Central memory CD4-positive, alpha-beta T cell (primary cell): ENCODE results near the gene CDKN2B.

Experiments
- DNase-seq: peaks from one replicate; pipeline ENCODE4 v3.0.0; 2022

Gene CDKN2B

DNA sequence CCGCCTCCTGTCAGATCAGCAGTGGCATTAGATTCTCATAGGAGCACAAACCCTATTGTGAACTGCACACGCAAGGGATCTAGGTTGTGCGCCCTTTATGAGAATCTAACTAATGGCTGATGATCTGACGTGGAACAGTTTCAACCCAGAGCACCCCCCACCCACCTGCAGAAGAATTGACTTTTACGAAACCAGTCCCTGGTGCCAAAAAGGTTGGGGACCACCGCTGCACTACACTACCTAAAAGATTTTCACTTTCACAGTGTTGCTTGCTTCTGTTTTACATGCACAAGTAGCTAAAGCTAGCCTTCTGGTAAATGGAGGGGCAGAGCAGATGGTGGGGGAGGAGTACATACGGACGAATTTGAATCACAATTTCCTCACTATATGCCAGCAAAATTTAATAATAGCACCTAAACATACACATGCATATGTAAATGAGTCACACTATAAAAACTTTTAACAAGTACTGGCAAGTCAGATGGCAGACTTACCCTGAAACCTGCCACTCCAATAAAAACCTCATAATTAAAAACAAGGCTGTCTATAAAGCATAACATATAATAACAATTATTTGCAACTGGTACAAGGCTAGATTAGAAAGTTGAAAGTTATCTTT lies 24.0 kb upstream of the CDKN2B start:
- DNase-seq: no peak

DNA sequence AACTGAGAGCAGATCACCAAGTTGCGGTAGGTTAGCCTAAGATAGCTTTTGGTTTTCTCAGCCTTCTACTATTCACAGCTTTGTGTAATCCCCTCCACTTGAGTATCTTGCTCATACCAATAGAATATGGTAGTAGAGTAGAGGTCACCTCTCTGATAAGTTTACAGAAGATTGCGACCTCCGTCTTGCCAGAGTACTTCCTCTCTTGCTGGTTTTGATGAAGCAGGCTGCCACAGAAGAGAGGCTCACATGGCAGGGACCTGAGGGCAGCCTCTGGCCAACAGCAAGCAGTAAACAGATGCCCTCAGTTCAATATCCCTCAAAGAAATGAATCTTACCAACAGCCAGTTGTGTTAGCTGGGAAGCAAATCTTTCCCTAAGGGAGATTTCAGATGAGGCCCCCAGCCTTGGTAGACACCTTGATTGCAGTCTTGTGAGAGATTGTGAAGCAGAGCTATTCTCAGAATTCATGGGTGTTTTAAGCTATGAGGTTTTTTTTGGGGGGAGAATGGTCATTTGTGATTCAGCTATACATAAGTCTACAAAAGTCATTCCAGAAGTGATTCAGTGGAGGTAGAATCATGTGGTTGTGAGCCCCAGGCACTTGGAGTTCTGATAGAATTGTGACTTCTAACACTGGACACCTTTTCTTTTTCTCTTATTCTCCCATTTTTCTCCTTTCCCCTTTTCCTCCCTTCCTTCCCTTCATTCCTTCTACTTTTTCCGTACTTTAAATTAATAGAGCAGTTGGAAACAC lies 22.7 kb upstream of the CDKN2B start:
- no peak for DNase-seq

DNA sequence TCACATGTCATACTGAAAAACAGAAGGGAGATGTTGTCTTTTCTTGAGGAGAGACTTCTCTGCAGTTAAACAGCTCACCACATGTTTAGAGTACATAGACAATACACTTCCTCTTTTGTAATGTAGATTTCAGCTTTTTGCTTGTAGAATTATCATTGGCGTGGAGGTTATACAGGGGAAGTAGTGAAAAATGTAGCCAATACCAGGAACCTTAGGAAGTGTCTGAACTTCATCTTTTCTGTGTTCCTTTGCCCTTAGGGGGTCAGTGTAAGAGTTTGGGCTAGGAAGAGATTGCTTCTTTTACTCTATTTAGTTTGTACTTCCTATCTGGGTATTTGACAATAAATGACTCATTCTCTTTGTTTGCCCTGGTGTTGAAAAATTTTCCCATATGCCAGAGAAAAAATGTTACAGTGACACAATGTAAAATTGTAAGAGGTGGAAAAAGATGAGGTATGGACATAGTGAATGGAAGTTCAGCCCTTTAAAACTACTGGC lies 21.0 kb upstream of the CDKN2B start:
- no peak for DNase-seq

DNA sequence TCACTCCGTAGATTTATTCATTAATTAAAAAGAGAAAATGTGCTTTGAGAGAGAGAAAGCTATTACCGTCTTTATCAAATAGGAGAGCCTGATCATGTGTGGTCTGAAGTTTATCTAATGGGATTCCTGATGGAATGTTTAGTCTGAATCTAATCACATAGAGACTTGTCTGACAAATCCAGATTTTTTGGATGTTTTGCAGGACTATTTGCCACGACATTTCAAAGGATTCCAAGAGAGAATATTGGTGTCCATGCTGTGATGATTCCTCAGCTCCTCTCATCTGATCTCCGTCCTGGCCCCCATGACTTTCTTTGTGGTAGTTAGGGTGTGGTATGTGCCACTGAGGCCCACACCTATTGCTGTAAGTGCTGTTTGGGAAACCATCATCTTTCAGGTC lies 20.1 kb upstream of the CDKN2B start:
- DNase-seq: no peak

DNA sequence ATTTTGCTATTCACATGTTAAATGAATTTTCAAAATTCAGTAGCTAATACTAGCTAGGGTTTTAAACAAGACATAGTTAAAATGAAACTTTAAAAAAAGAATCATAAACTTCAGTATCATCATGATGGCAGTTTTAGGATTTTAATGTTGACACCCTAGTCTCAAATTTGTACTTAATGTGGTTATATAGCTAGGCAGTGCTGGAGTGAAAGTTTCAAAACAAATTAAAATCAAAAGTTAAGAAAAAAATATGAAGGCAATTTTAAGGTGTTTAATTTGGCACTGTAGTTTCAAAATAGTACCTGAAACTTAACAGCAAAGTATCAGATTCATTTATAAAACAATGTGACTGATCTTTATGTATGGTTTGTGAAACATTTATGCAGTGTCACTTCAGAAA lies 19.3 kb upstream of the CDKN2B start:
- no peak for DNase-seq

DNA sequence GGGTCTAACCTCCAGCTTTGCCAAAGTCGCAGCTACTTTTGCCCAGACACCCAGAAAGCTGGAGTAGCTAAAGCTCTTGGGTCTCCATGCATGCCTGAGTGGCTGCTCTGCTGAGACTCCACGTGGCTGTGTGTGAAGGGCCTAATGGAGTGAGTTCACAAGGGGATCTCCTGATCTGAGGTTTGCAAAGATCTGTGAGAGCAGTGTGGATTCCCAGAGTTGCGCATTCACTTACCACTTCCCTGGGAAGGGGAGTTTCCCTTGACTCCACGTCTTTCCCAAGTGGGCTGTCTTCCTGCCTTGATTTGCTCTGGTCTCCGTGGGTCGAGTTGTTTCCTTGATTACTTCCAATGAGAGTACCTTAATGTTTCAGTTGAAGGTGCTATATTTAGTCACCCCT lies 17.6 kb upstream of the CDKN2B start:
- no peak for DNase-seq

DNA sequence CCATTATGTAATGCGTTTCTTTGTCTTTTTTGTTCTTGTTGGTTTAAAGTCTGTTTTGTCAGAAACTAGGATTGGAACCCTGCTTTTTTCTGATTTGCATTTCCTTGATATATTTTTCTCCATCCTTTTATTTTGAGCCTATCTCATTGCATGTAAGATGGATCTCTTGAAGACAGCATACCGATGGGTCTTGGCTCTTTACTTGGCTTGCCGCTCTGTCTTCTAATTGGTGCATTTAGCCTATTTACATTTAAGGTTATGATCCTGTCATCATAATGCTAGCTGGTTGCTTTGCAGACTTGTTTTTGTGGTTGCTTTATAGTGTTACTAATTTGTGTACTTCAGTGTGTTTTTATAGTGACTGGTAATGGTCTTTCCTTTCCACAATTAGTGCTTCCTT lies 13.3 kb upstream of the CDKN2B start:
- DNase-seq: no peak

DNA sequence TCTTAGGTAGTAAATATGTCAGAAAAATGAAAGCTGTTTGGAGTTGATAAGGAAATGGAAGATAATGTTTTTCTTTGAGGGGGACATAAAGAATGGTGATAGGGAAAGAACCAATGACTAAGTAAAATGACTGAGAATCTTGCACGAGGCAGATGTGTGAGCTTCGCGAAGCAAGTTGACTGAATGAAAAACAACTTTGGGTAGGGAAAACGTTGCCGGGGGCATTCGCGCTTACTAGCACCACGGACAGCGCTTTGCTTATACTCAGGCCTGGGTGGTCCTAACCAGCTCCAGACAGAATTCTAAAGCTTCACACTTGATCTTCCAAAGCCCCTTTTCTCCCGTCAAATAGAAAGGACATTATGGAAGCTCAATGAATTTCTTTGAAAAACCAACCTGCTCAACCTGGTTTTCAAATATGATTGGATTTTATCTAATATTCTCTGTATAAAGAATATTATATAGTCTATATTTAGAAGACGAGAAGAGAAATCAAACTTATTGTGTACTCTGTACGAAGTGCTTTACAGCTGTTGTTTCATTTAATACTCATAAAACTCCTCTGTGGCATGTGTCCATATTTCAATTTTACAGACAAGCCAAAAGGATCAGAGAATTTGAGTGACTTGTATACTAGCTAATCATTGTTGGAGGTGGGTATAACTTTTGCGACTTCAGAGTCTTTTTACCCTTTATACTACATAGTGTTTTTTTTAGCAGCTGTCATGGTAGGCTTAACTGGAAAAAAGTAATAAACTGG lies 1.9 kb upstream of the CDKN2B start:
- DNase-seq: no peak

DNA sequence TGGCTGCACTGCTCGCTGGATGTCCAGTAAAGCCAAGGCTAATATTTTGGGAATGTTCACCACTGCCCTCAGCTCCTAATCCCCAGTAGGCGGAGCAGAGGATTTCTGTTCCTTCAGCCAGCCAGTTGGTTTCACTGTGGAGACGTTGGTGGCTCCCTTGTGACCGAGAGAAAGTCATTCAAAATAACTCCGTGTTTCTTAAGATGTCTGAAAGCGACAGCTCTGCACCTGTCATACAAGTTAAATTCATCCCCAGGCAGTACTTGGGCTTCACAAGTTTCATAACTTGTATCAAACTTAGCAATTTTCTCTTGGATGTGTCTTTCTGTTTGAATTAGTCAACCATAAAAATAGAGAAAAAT lies 382 bp upstream of the CDKN2B start:
- no peak for DNase-seq

DNA sequence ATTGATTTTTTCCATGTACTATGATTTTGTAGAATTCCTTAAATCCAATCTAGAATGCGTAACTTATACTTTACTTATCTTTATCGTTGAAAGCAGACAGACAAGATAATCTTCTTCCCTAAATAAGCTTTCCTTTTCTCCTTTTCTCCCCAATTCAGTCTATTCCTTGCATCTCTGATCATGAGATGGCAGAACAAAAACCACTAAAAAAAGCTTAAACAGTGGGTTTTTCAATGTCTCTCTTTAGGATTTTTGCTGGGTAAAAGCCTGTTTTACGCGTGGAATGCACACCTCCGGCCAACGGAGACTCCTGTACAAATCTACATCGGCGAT lies 755 bp downstream of the CDKN2B start:
- no peak for DNase-seq

DNA sequence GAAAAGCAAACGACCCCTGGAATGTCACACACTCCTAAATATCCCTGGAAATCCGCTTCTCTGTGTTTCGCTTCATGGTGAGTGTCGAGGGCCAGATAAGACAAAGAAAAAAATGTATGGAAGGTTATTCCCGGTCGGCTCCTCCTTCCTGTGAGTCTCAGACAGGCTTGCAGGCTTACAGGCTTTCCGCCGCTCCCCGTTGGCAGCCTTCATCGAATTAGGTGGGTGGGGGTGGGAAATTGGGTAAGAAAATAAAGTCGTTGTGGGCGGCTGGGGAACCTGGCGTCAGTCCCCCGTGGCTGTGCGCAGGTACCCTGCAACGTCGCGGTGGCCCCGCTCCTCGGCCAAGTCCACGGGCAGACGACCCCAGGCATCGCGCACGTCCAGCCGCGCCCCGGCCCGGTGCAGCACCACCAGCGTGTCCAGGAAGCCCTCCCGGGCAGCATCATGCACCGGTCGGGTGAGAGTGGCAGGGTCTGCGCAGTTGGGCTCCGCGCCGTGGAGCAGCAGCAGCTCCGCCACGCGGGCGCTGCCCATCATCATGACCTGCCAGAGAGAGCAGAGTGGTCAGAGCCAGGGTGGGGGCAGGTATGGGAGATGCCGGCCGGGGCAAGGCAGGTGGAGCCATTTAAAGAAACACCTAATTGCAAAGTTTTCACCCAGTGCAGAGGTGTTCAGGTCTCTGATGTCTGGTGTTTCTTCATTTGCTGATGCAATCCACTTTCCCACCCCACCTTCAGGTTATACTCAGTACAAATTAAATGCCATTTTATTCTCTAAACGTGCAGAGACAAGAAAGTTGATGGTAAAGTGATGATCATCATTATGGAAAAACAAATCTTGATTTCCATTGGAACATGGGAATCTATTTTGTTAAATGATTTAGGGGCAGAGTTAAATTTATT lies 3.2 kb downstream of the CDKN2B start:
- DNase-seq: no peak

DNA sequence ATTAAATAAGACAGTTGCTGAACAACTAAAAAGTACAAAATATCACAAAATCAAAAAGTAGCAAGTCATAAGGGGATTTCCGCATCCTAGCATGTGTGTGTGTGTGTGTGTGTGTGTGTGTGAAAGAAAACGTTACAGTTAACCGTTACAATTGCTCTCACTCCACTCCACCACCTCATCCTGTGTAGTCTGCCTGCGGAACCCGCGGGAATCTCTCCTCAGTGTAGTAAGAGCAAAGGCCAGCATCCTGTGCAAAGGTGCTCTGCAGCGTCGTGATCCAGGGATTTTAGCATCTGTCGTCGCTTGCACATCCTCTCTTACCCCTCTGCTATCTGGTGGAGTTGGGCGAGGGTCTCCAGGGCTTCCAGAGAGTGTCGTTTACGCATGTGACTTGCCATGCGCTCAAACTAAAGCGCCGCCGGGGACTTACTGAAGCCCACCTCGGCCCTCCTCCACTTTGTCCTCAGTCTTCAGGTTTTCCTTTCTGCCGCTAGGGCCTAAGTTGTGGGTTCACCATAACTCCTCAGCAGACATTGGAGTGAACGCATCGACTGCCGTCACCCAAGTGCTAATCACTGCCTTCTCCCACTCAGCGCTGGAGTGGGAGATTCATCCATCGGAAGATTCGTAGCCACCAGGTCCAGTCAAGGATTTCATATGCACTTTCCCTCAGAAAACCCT lies 3.9 kb downstream of the CDKN2B start:
- no peak for DNase-seq

DNA sequence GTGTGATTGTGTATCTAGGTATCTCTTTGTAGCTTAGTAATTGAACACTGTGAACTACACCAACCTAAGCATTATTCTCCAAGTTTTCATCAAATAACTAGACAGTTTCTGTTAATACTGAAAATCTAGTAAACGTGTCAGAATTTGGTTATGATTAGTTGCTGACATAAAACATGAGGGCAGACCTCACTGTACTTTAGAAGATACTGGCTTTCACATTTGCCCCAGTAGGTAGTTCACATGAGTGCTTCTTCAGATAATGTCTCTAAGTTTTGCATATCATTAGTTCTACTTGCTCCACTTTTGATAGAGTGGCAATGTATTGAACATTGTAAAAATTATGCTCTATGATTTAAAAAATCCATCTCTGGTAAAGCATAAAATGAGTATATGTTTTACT lies 7.1 kb downstream of the CDKN2B start:
- no peak for DNase-seq

DNA sequence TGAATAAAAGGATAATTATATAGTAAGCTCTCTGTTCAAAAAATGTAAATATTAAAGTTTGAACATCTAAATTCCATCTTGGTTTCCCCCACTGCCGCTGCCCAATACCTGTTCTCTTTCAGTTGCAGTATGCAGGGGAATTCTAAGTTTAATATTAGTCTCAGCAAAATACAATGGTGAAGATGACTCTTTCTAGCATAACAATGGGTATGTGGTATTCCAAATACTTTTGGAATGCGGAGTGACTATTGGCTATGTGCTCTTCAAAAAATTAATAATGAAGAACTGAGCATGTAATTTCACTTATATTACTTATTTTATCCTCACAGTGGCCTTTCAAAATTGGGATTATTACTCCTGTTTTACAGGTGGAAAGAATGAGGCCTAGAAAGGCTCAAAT lies 11.1 kb downstream of the CDKN2B start:
- no peak for DNase-seq

DNA sequence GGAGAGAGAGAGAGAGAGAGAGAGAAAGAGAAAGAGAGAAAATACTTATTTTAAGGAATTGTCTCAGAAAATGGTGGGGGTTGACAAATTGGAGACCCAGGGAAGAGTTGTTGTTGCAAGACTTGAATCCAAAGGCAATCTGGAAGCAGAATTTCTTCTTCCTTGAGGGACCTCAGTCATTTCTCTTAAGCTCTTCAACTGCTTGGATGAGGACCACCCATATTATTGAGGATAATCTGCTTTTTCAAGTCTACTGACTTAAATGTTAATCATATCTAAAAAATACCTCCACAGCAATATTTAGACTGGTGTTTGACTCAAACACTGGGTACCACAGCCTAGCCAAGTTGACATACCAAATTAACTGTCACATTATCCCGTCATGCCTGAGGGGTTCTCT lies 11.6 kb downstream of the CDKN2B start:
- DNase-seq: no peak

DNA sequence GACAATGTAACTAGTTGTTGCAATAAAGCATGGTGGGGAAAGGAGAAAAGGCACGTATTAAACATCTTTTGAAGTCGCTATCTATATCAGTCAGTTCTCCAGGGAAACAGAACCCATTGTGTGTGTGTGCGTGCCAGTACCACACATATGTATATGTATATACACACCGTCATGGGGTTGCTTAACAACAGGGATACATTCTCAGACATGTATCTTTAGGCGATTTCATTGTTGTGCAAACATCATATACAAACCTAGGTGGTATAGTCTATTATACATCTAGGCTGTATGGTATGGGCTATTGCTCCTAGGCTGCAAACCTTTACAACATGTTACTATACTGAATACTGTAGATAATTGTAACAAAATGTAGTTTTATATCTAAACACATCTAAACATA lies 12.2 kb downstream of the CDKN2B start:
- no peak for DNase-seq

DNA sequence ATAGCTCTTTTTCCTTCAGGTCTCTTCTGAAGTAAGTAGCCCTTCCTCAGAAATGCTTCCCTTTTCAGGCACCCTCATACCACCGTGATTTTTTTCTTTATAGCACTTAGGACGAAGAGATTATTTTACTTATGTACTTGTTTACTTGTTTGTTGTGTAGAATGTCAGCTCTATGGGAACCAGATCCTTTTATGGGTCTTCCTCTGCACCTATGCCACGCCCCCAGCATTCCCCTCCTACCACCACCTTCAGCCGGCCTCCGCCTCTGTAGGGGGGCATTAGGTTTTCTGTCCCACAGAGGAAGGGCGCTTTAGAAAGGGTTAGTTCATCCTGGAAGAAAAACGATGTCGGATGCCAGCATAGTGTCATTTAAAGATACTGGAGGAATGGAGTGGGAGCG lies 12.7 kb downstream of the CDKN2B start:
- no peak for DNase-seq

DNA sequence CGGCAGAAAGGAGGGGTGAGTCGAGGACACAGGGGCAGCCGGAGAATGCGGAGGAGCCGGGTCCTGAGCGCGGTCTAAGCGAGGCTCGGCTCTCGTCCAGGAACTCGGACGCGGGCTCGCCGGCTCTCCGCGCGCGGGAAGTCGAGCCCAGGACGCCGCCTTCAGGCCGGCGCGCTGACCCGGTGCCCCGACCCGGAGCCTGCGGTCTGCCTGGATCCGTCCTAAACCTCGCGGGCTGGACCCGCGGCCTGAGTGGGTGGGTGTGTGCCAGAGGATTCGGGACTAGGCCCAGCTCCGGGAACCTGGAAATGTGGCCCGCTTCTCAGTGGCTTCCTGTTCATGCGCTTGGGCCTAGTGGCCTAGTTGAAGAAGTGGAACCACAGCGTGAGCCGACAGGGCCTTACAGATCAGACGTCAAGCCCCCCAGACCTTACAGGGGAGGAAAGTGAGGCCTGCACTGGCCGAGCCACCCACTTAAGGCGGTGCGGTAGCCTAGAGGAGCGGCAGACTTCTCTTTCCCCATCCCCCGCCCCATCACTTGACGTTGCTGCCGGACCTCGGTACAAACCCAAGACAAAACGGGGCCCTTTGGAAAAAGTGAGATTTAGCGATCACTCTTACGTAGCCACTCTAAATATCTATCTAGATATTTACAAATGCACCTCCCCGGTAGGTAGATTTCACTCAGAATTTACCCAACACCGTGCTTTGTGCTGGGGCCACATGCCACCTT lies 13.3 kb downstream of the CDKN2B start:
- DNase-seq: peak; percentile 31

DNA sequence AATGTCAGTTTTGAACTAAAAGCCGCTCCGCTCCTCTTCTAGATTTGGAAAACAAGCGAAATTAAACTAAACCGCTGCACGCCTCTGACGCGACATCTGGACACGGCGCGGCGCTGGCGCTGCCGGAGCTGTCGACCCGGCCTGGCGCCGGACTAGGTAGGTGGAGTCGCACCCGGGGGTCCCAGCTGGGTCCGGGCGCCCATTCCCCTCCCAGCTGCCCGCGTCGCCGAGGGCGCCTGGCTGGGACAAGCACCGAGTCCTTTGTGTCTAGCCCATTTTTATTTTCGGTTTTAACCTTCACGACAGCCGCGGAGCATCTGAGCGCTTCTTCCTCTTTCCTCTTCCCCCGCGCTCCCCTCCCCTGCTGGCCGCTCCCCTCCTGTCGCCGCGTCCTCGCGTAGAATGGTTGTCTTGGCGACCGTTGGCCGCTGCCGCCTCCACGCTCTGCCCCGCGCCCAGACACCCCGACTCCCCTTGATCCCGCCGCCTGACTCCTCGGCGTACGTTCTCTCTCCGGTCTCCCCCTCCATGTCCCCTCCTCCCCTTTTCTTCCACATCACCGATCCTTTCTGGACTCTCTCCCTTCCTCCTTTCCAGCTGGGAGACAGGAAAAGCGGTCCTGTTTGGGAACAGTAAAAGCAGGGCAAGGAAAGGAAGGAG lies 14.0 kb downstream of the CDKN2B start:
- DNase-seq: peak; percentile 85

DNA sequence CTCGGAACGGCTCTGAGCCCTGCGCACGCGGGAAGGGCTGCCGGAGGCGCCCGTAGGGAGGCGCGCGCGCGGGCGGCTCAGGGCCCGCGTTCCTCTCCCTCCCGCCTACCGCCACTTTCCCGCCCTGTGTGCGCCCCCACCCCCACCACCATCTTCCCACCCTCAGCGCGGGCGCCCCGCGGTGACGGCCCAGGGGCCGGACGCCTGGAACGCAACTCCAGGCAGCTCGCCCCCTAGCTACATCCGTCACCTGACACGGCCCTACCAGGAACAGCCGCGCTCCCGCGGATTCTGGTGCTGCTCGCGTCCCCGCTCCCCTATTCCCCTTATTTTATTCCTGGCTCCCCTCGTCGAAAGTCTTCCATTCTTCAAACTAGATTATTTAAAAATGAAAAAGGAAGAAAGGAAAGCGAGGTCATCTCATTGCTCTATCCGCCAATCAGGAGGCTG lies 14.5 kb downstream of the CDKN2B start, which contains the start of gene CDKN2B-AS1:
TSS of gene CDKN2B-AS1 (plus strand) at position 236 of the 450 bp plus-strand sequence.
- DNase-seq: no peak
